ENCODE measurements around the gene THEMIS. TPM values are rescaled to one million over a fixed set of nuclear protein-coding genes. Genes with fewer than 3 reads are reported as not detected.

Gene THEMIS
- total RNA-seq, 1 experiment from 2014 or later: not detected

DNA sequence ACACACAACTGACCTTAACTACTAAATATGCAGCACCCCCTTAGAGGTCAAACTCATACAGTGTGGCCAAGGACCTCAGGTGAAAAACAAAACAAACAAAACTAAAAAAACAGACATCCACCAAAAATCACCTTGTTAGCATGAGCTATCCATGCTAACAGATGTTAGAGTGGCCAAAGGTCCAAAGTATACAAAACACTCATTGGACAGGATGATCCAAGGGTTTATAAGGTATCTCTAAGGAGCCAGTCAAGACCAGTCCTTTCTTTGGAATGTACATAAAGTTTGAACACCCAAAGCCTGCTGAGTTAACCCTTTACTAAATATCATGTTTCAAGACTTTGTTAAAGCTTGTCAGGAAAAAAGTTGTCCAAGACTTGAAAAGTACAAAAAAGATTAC is 35.8 kb downstream of the THEMIS start:
- Mint-ChIP-seq H3K27ac (no peak overlapping the region), H3K4me1 (no peaks in the 10 kb centered on the region), H3K9me3 (no peaks in the 10 kb centered on the region), H3K4me3 (no peak overlapping the region), H3K36me3 (no peaks in the 10 kb centered on the region), H3K27me3 (ENCODE audit: low read depth) (no peaks in the 10 kb centered on the region)
- CTCF ChIA-PET: no interaction called here
- POLR2A ChIA-PET: no interaction called here
- no peak for TF ChIP-seq ZNF121 (CRISPR knock-in tag; IDR thresholded peaks at IDR 0.05)
- TF ChIP-seq, protein P1, sequence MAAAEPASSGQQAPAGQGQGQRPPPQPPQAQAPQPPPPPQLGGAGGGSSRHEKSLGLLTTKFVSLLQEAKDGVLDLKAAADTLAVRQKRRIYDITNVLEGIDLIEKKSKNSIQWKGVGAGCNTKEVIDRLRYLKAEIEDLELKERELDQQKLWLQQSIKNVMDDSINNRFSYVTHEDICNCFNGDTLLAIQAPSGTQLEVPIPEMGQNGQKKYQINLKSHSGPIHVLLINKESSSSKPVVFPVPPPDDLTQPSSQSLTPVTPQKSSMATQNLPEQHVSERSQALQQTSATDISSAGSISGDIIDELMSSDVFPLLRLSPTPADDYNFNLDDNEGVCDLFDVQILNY (CRISPR knock-in tag; IDR thresholded peaks at IDR 0.05): no peak
- TF ChIP-seq ZNF423 (CRISPR knock-in tag; IDR thresholded peaks at IDR 0.05): no peak
- TF ChIP-seq, protein P2, sequence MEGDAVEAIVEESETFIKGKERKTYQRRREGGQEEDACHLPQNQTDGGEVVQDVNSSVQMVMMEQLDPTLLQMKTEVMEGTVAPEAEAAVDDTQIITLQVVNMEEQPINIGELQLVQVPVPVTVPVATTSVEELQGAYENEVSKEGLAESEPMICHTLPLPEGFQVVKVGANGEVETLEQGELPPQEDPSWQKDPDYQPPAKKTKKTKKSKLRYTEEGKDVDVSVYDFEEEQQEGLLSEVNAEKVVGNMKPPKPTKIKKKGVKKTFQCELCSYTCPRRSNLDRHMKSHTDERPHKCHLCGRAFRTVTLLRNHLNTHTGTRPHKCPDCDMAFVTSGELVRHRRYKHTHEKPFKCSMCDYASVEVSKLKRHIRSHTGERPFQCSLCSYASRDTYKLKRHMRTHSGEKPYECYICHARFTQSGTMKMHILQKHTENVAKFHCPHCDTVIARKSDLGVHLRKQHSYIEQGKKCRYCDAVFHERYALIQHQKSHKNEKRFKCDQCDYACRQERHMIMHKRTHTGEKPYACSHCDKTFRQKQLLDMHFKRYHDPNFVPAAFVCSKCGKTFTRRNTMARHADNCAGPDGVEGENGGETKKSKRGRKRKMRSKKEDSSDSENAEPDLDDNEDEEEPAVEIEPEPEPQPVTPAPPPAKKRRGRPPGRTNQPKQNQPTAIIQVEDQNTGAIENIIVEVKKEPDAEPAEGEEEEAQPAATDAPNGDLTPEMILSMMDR (IDR thresholded peaks at IDR 0.05): no peak
- TF ChIP-seq, protein P3, sequence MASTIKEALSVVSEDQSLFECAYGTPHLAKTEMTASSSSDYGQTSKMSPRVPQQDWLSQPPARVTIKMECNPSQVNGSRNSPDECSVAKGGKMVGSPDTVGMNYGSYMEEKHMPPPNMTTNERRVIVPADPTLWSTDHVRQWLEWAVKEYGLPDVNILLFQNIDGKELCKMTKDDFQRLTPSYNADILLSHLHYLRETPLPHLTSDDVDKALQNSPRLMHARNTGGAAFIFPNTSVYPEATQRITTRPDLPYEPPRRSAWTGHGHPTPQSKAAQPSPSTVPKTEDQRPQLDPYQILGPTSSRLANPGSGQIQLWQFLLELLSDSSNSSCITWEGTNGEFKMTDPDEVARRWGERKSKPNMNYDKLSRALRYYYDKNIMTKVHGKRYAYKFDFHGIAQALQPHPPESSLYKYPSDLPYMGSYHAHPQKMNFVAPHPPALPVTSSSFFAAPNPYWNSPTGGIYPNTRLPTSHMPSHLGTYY (CRISPR knock-in tag; IDR thresholded peaks at IDR 0.05): no peak
- TF ChIP-seq ZNF263 (CRISPR knock-in tag; IDR thresholded peaks at IDR 0.05; ENCODE audit: low read depth): no peak
- TF ChIP-seq, protein P4, sequence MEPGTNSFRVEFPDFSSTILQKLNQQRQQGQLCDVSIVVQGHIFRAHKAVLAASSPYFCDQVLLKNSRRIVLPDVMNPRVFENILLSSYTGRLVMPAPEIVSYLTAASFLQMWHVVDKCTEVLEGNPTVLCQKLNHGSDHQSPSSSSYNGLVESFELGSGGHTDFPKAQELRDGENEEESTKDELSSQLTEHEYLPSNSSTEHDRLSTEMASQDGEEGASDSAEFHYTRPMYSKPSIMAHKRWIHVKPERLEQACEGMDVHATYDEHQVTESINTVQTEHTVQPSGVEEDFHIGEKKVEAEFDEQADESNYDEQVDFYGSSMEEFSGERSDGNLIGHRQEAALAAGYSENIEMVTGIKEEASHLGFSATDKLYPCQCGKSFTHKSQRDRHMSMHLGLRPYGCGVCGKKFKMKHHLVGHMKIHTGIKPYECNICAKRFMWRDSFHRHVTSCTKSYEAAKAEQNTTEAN (CRISPR knock-in tag; IDR thresholded peaks at IDR 0.05): no peak
- TF ChIP-seq, protein P5, sequence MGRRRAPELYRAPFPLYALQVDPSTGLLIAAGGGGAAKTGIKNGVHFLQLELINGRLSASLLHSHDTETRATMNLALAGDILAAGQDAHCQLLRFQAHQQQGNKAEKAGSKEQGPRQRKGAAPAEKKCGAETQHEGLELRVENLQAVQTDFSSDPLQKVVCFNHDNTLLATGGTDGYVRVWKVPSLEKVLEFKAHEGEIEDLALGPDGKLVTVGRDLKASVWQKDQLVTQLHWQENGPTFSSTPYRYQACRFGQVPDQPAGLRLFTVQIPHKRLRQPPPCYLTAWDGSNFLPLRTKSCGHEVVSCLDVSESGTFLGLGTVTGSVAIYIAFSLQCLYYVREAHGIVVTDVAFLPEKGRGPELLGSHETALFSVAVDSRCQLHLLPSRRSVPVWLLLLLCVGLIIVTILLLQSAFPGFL (CRISPR knock-in tag; IDR thresholded peaks at IDR 0.05; ENCODE audit: borderline replicate concordance): no peak
- TF ChIP-seq, protein P6, sequence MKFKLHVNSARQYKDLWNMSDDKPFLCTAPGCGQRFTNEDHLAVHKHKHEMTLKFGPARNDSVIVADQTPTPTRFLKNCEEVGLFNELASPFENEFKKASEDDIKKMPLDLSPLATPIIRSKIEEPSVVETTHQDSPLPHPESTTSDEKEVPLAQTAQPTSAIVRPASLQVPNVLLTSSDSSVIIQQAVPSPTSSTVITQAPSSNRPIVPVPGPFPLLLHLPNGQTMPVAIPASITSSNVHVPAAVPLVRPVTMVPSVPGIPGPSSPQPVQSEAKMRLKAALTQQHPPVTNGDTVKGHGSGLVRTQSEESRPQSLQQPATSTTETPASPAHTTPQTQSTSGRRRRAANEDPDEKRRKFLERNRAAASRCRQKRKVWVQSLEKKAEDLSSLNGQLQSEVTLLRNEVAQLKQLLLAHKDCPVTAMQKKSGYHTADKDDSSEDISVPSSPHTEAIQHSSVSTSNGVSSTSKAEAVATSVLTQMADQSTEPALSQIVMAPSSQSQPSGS (CRISPR knock-in tag; IDR thresholded peaks at IDR 0.05; ENCODE audit: borderline replicate concordance, low read depth): no peak
- TF ChIP-seq, protein P7, sequence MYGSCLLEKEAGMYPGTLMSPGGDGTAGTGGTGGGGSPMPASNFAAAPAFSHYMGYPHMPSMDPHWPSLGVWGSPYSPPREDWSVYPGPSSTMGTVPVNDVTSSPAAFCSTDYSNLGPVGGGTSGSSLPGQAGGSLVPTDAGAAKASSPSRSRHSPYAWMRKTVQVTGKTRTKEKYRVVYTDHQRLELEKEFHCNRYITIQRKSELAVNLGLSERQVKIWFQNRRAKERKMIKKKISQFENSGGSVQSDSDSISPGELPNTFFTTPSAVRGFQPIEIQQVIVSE (CRISPR knock-in tag; IDR thresholded peaks at IDR 0.05; ENCODE audit: borderline replicate concordance): no peak
- no peak for TF ChIP-seq RELA (CRISPR knock-in tag; IDR thresholded peaks at IDR 0.05; ENCODE audit: borderline replicate concordance)
- no peak for TF ChIP-seq ZNF232 (CRISPR knock-in tag; IDR thresholded peaks at IDR 0.05)
- TF ChIP-seq TP53 (CRISPR knock-in tag; IDR thresholded peaks at IDR 0.05): no peak
- no peak for TF ChIP-seq SP1 (CRISPR knock-in tag; conservative IDR thresholded peaks at IDR 0.05)
- TF ChIP-seq GTF2I (CRISPR knock-in tag; conservative IDR thresholded peaks at IDR 0.05): no peak
- no peak for TF ChIP-seq ESRRA (CRISPR knock-in tag; IDR thresholded peaks at IDR 0.05; ENCODE audit: borderline replicate concordance)
- no peak for DNase-seq (ENCODE audit: low spot score)
- ATAC-seq: no peak

DNA sequence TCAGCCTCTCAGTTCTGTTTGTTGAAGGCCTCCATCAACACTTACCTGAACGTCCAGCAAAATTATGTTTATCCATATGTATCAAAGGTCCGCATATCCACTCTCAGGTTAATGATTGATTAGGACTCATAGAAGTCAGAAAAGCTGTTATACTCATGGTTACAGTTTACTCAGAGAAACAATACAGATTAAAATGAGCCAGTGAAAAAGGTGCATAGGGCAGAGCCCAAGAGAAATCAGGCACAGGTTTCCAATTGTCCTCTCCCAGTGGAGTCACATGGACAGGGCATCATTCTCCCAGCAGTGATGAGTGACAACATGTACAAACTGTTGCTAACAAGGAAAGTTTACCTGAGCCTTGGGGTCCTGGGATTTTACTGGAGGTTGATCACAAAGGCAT is 36.2 kb downstream of the THEMIS start:
- POLR2A ChIA-PET: no interaction called here
- no peak for DNase-seq (ENCODE audit: low spot score)
- Mint-ChIP-seq H3K36me3 (no peaks in the 10 kb centered on the region), H3K4me3 (no peak overlapping the region), H3K27ac (no peak overlapping the region), H3K27me3 (ENCODE audit: low read depth) (no peaks in the 10 kb centered on the region), H3K4me1 (no peaks in the 10 kb centered on the region), H3K9me3 (no peaks in the 10 kb centered on the region)
- ATAC-seq: no peak
- TF ChIP-seq SMAD3 (CRISPR knock-in tag; IDR thresholded peaks at IDR 0.05; ENCODE audit: borderline replicate concordance): no peak
- CTCF ChIA-PET: no interaction called here
